Measurements from ENCODE around the gene CHST9.

The CHST9 gene

DNA sequence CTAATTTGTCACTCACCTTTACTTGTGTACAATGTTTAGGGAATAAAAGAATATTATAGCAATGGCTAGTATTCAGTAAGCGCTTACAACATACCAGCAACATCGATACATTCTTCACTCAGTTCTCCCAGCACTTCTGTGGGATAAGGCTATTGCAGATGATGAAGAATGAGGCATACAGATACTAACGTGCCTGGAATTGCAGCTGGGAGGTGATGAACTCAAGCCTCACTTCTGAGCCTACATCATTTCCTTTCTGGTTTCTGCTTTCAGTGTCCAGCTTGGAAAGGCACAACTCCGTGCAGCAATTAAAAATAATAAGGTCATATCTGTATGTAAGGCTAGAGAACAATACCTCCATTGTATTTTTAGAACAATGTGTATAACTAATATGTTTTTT is 224.2 kb downstream of the CHST9 start:
- H3K9me3 ChIP-seq (ENCODE audit: insufficient read depth, low read length): no peaks in the 10 kb centered on the region
- no peaks in the 10 kb centered on the region for H4K20me1 ChIP-seq (ENCODE audit: insufficient read depth, low read length)
- H3K36me3 ChIP-seq (replicated peaks; ENCODE audit: low read depth, low read length): no peaks in the 10 kb centered on the region
- H2AFZ ChIP-seq (ENCODE audit: low read depth, low read length): no peak overlapping the region
- TF ChIP-seq EZH2phosphoT487 (IDR thresholded peaks at IDR 0.05; ENCODE audit: low read depth): no peak
- TF ChIP-seq CTCF (IDR thresholded peaks at IDR 0.05; ENCODE audit: low read depth, low read length): no peak
- H3K27me3 ChIP-seq (ENCODE audit: low read depth, low read length): 0 out of 2 replicates have a peak, but pooled peaks cover 3% of the 10 kb centered on the region
- no peak overlapping the region for H3K27ac ChIP-seq (ENCODE audit: low read length)
- no peaks in the 10 kb centered on the region for H3K4me1 ChIP-seq (ENCODE audit: low read length)
- no peak overlapping the region for H3K9ac ChIP-seq (ENCODE audit: low read length)
- no peak overlapping the region for H3K4me2 ChIP-seq (ENCODE audit: low read length)
- H3K79me2 ChIP-seq (ENCODE audit: low read length): no peaks in the 10 kb centered on the region
- no peak overlapping the region for H3K4me3 ChIP-seq (ENCODE audit: low read length)

- Histone ChIP-seq H2AFZ (ENCODE audit: low read depth, low read length) (no peak overlapping the region), H3K9ac (ENCODE audit: low read length) (no peak overlapping the region), H3K4me1 (ENCODE audit: low read length) (no peaks in the 10 kb centered on the region), H3K4me3 (ENCODE audit: low read length) (no peak overlapping the region), H3K9me3 (ENCODE audit: insufficient read depth, low read length) (no peaks in the 10 kb centered on the region), H3K36me3 (replicated peaks; ENCODE audit: low read depth, low read length) (no peaks in the 10 kb centered on the region), H4K20me1 (ENCODE audit: insufficient read depth, low read length) (no peaks in the 10 kb centered on the region), H3K79me2 (ENCODE audit: low read length) (no peaks in the 10 kb centered on the region), H3K4me2 (ENCODE audit: low read length) (no peak overlapping the region), H3K27me3 (ENCODE audit: low read depth, low read length) (0 out of 2 replicates have a peak, but pooled peaks cover 3% of the 10 kb centered on the region), H3K27ac (ENCODE audit: low read length) (no peak overlapping the region)
- no peak for TF ChIP-seq CTCF (IDR thresholded peaks at IDR 0.05; ENCODE audit: low read depth, low read length)
- no peak for TF ChIP-seq EZH2phosphoT487 (IDR thresholded peaks at IDR 0.05; ENCODE audit: low read depth)
Observed at GRCh38 chr18:26956863-26957262, 228.2 kb downstream of the CHST9 start.

GRCh38 chr18:26948703-26949102 is 236.4 kb downstream of the CHST9 start:
- no peaks in the 10 kb centered on the region for H3K79me2 ChIP-seq (ENCODE audit: low read length)
- H3K36me3 ChIP-seq (replicated peaks; ENCODE audit: low read depth, low read length): no peaks in the 10 kb centered on the region
- H2AFZ ChIP-seq (ENCODE audit: low read depth, low read length): no peak overlapping the region
- no peak overlapping the region for H3K4me2 ChIP-seq (ENCODE audit: low read length)
- no peak overlapping the region for H3K27ac ChIP-seq (ENCODE audit: low read length)
- H3K4me3 ChIP-seq (ENCODE audit: low read length): no peak overlapping the region
- TF ChIP-seq CTCF (IDR thresholded peaks at IDR 0.05; ENCODE audit: low read depth, low read length) (no peak), EZH2phosphoT487 (IDR thresholded peaks at IDR 0.05; ENCODE audit: low read depth) (no peak)
- no peak overlapping the region for H3K9ac ChIP-seq (ENCODE audit: low read length)
- no peaks in the 10 kb centered on the region for H4K20me1 ChIP-seq (ENCODE audit: insufficient read depth, low read length)
- H3K27me3 ChIP-seq (ENCODE audit: low read depth, low read length): no peaks in the 10 kb centered on the region
- H3K9me3 ChIP-seq (ENCODE audit: insufficient read depth, low read length): no peaks in the 10 kb centered on the region
- no peaks in the 10 kb centered on the region for H3K4me1 ChIP-seq (ENCODE audit: low read length)

GRCh38 chr18:26943906-26944305 is 241.2 kb downstream of the CHST9 start:
- Histone ChIP-seq H3K36me3 (replicated peaks; ENCODE audit: low read depth, low read length) (no peaks in the 10 kb centered on the region), H3K4me1 (ENCODE audit: low read length) (no peaks in the 10 kb centered on the region), H3K9ac (ENCODE audit: low read length) (no peak overlapping the region), H3K79me2 (ENCODE audit: low read length) (no peaks in the 10 kb centered on the region), H3K4me2 (ENCODE audit: low read length) (no peak overlapping the region), H3K4me3 (ENCODE audit: low read length) (no peak overlapping the region), H4K20me1 (ENCODE audit: insufficient read depth, low read length) (no peaks in the 10 kb centered on the region), H3K9me3 (ENCODE audit: insufficient read depth, low read length) (no peaks in the 10 kb centered on the region), H2AFZ (ENCODE audit: low read depth, low read length) (no peak overlapping the region), H3K27ac (ENCODE audit: low read length) (no peak overlapping the region), H3K27me3 (ENCODE audit: low read depth, low read length) (no peaks in the 10 kb centered on the region)
- no peak for TF ChIP-seq CTCF (IDR thresholded peaks at IDR 0.05; ENCODE audit: low read depth, low read length)
- no peak for TF ChIP-seq EZH2phosphoT487 (IDR thresholded peaks at IDR 0.05; ENCODE audit: low read depth)

Data from OCI-LY3 (cell line).